NCI-H1417 (cell line): Measurements from ENCODE around the gene NAA40.
A peak's percentile ranks its signal among the peaks of the same experiment; 100 is the strongest.

Experiments
- DNase-seq, 3 experiments: peaks; one replicate each; lab custom pipeline; 2025; lab: John Stamatoyannopoulos, UW

The NAA40 gene

DNA sequence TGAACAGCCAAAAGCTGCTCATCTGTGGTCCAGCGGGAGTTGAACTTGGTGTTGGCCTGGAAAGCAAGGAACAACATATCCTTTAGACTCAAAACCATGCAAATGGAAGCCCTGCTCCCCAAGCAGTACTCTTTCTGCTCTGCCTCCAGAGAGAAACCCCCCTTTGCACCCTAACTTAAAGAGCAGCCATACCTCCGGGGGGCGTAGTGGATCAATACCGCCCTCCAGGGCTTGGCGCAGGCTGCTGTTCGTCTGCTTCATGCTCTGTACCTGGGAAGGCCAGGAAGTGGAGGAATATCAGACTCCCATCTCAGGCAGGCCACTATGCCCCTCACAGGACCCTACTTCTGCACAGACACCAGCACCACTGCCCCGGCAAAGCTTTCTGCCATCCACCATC is 26.1 kb upstream of the NAA40 start:
- DNase-seq, result no peak

DNA sequence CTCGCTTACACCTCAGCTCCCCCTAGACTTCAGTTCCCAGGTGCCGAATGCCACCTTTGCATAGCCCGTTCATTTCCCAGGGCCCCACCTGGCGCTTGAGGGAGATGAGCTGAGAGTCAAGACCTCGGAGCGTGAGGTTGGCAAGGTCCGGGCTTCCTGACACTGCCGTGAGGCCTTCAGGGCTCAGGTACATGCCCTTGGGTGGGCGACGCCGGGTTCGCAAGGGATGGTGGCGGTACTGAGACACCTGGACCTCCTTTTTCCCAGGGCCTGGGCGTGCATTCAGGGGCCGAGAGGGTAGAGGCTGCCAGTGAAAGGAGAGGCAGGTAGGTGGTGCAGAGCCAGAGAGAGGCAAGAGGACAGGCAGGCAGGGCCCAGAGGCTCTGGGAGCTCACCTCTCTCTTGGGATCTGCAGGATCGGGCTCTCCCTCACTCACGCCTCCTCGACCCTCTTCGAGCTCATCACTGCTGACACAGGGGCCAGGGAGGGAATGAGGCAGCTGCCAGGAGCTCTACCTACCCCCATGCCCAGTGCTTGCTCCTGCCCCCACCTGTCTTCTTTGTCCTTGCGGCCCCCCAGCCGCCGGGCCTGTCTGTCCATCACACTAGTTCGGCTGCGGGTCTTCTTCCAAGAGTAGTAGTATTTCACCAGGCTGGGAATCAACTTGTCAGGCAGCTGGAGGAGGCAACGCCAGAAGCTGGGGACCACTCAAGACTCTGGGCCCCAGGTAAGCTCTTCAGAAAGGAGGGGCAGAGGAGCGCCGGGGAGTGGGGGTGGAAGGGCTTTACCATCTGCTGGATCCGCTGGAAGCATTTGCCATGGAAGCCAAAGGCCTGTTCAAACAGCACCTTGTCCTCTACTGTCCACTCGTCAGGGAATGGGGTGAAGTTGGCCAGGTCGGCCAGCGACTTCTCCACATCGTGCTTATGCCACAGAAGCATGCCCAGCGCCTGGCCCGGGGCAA is 24.7 kb upstream of the NAA40 start:
- DNase-seq, result no peak

DNA sequence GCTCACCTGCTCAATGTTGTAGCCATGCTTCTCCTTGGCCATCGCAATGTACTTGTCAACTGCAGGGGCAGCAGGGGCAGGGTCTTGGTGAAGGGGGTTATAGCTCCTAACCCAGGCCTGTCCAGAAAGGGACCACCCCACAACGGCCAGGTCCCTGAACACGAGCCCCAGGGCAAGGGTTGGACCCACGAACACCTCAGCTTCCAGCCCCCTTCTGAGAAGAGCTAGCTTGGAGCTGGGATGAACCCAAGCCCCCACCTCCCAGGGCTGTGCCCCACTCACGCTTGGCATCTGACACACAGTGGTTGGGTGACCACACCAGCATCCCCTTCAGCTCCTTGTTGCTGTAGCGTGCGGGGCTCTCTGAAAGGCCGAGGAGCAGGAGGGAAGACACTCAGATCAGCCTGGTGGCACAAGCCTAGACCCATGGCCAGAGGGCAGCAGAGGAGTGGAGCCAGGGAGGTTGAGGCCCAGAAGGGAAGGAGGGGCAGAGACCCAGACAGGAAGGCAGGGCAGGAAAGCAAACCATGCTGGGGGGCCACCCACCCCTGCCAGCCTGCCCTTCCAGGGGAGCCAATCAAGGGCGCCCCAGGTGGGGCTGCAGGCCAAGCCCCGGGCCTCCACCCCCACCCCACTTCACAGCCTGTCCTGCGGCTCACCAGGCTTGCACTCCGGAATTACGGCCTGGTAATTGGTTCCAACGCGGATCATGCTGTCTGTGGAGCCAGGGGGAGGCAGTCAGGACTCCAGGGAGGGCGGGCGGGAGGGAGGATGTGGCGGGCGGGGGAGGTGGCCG is 23.7 kb upstream of the NAA40 start:
- peak in 2 of 3 experiments; percentile 37 to 47 for DNase-seq

DNA sequence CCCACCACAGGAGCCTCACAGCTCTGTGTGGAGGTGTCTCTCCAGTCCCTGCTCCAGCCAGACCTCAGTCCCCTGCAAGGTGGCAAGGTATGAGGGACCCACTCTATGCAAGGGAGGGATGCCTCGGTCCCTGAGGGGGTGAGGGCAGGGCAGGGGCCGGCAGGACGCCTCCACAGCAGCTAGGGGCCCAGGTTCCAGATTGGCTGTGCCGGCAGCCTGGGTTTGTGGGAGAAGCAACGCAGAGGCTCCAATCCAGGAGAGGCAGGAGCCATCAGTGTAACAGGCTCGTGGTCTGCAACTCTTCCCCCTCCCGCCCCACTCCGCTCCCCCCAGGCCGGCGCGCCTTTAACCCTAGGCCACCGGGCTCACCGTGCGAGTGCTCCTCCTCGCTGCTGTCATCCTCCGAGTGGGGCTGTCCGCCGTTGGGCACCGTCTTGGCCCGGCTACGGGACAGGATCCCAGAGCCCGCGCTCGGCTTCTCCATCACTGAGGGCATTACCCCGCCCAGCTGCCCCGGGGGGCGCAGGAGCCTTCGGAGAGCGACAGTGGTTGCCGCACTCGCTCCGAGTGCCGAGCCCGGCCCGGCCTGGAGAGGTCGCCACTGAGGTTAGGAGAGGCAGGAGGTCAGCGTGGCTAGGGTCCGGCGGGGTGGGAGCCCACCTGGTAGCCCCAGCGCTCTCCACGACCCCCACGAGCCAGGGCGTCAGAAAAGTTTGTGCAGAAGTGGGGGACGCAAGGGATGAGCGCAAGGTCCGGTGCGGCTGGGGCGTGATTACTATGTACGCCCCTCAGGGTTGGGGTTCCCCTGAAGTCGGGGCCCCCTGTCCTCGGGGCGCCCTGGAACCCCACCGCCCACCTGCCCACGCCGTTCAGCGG is 22.6 kb upstream of the NAA40 start:
- peak; percentile 40 to 86 (median 80) for DNase-seq

DNA sequence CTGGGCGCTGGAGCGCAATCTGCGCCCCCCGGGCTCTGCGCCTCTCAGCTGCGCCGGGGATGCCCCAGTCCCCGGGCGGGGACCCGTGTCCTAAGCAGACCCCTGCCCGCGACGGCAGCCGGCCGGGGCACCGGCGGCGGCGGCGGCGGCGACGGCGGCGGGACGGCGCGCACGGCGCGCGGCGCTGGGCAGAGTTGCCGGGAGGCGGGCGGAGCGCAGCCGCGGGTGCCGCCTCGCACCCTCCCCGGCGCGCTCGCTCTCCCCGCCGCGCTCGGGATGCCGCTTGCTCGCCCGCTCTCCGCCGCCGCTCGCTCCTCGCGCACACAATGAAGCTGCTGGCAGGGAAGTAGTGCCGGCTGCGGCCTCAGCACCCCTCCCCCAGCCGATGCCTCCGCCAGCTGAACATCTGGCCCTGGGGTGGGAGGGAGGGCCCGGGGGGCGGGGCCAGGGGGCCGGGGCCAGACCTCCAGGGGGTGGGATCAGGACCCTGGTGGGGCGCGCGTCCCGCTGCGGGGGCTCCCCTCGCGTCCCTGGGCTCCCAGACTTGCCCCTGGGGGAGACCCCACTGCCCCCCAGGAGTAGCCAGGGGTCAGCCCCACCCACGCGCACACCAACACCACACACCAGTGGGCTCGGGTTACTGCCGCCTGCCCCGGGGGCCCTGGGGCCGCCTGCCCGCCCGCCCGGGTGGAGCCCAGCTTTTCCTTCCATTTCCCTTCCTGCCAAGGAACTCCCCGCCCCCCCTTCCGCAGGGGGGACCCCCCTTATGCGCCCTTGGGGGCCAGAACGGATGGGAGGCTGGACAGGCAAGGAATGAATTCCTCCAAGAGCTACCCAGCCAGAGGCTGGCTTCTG is 21.7 kb upstream of the NAA40 start, which contains the start of gene RCOR2:
Gene RCOR2 (minus strand): TSS at position 328 of the 855 bp plus-strand sequence. CDS start 708 bp downstream, outside the sequence.
- DNase-seq, result peak; percentile 77 to 92 (median 88)

DNA sequence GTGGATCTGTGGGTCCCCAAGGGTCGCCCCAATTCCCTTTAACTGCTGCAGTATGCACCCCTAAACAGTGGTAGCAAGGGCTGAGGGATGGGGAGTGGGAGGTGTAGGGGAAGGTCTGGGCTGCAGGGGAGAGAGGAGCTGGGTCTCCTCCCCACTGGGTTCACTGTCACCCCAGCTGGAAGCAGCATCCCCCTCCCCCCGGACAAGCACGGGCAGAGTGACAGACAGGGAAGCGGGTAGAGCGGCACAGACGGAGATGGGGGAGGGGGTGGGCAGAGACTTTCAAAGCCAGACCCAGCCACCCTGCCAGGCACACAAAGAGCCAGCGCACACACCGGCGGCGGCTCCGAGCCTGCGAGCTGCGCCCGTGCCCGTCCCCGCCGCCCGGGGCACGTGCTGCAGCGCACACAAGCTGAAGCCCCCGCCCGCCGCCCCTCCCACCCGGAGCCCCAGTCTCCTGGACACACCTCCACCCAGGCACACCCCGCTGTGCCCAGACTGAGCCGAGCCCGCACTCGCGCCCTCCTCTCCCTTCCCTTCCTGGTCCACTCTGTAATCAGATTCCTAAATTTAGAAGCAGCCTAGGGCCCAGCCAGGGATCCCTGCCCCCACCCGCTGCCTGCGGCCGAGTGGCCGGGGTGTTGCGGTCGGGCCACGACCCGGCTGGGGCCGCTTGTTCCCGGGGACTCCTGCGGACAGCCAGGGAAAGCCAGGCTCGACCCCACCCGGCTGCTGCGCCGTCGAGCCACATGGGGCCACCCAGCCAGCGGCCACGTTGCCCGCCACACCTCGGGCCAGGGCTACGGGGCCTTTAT is 20.9 kb upstream of the NAA40 start:
- peak; percentile 49 to 96 (median 95) for DNase-seq

DNA sequence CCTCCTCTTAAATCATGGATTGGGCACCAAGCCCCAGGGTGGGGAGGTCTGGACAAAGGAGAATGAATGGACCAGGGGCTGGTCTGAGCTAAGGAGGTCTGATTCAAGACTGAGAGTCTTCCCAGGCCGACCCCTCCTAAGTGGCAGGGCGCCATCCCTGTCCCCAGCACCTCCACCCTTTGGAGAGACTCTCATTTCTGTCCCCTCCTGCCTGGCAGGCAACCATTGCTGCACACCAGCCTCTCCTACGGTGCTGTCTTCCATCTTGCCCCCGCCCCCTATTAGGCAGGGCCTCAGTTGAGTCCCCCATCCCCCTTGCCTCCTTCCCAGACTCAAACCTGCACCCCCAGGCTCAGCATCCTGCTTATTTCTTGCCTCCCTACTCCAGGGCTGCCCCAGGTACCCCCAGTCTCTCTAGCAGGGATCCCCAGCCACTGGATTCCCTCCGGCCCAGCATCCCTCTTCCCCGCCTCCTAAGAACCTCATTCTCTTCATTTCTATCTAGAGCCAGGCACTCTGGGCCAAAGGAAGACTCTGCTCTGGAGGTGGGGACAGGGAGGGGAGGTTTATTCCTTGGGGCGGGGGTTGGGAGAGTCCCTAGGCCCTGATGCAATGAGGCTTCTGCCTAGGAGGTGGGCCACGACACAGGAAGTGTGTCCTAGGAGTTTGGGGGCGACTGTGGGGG is 20.2 kb upstream of the NAA40 start:
- DNase-seq, result peak in 2 of 3 experiments; percentile 71 to 92

DNA sequence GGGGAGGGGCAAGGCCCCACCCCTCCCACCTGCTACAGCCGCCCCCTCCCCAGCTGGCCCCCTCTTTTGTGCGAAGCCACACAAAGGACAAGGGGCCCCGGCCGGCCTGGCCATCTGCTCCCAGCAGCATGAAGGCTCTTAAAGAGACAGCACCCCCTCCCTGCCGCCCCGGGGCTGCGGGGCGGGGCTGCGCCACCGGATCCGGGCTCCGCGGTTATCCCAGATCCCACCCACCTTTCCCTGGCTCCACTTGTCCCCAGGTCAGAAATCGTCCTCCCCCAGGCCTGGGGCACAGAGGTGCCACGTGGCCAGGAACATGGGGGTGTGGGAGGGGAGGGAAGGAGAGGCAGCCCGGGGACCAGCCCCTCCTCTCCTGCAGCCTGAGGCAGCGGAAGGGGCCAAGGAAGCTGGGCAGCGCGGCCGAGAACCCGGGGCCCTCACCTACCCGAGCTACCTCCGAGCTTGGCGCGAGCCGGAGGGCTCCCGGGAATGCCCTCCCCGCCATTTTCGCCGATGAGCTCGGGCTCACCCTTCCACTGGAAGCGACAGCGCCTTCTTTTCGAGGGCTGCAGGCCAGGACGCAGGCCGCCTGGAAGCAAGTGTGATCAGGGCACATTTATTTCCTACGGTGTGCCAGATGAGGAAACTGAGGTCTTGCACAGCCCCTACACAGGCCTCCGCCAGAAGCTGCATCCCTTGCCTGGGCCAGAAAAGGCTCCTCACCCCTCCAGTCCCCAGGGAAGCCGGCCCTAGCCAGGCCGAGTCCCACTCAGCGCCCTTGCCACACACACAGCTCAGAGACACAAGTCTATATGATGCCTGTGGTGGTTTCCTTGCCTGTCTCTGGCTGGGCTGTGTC is 19.3 kb upstream of the NAA40 start:
- peak; percentile 9 to 97 (median 92) for DNase-seq

DNA sequence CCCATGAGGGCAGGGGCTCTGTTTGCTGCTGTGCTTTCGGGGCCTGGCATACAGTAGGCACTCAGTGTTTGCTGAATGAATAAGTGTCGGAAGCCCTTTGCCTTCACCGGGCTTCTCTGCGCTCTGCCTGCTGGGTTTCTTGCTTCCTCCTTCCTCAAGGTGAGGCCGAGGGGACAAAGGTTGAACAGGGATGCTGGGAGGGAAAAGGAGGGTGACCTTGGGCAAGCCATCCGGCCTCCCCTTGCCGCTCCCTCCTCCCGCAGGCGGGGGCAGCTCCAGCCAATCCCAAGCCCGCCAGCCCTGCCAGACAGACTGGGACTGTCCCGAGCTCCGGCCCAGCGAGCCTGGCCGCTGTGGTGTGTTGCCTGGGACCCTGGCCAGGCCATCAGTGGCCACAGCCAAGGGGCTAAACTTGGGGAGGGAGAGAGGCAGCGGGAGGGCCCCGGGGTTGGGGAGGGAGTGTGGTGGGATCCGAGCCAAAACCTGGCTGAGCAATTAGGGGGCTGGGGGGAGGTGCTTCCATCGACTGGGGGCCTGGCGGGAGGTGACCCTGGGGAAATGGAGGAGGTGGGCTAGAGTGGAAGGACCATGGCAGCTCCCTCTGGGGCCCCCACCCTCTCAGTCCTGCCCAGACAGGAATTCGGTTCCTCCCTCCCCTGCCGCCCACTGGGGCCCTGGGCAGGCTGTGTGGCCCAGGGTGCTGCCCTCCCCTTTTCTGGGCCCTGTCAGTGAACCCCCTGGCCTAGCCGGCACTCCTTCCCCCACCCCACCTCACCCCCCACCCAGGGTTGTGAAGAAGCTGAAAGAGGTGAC is 18.5 kb upstream of the NAA40 start:
- no peak for DNase-seq

DNA sequence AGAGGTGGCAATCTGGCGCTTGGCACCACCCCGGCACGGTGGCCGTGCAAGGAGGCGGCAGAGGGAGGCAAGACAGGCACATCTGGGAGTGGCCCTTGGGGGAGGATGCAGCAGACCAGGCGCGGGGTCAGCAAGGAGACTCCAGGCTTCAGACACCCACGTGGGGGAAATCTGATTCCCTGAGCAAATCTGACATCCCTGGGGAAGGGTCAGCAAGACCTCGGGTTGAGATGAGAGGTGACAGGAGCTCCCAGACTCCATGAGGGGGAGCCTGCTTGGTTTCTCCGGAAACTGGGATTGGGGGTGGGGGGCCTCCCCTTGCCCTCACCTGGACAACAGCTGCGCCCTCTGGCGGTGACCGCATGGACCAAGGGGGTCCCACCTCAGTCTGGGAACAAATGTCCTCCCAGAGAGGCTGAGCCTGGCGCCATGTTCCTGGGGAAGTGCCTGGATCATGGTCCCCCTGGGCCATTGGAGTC is 17.8 kb upstream of the NAA40 start:
- DNase-seq, result no peak

DNA sequence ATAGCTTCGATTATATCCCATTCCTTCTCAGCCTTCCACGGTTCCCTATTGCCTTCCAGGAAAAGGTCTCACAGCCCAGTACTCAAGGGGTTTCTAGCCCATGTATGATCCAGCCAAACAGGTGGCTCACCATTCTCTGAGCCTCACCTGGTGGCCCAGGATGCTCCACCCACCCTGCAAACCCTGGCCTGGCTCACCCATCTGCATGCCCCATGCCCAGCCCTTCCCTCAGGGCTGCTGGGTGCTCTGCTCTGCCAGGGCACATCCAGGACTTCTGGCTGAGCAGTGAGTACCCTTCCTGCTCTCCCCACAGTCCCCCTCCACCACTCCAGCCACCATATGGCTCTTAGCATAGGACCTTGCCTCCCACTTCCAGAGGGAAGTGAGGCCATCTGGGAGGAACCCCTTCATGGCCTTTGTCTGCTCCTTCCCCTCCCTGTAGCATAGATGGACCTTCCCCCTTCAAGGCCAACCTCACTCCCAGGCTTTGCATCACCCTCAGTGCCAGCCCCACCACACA is 16.1 kb upstream of the NAA40 start:
- no peak for DNase-seq

DNA sequence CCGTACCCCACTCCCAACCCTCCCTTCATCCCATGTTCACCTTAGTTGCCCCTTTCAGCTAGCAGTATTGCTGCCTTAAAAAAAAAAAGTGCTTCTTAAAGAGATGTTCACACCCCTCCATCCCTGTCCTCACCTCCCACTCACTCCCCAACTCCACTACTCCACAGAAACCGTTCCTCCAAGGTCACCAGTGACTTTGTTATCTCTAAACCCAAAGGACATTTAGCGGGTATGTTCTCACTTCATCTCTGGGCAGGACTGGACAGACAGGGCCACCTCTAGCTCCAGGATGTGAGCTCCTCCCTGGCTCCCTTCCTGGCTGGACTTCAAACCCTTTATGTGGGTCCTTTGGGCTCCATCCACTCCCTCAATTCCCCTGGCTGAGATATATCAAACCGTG is 15.5 kb upstream of the NAA40 start:
- no peak for DNase-seq

DNA sequence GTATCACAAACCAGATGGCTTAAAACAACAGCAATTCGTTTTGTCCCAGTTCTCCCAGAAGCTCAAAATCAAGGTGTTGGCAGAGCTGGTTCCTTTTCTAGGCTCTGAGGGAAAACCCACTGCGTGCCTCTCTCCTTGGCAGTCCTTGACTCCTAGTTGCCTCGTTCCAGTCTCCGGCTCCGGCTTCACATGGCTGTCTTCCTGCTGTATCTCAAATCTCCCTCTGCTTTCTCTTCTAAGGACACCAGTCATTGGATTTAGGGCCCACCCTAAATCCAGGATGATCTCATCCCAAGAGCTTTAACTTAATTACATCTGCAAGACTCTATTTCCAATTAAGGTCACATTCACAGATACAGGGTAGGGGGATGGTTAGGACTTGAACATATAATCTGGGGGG is 9.2 kb upstream of the NAA40 start:
- no peak for DNase-seq

DNA sequence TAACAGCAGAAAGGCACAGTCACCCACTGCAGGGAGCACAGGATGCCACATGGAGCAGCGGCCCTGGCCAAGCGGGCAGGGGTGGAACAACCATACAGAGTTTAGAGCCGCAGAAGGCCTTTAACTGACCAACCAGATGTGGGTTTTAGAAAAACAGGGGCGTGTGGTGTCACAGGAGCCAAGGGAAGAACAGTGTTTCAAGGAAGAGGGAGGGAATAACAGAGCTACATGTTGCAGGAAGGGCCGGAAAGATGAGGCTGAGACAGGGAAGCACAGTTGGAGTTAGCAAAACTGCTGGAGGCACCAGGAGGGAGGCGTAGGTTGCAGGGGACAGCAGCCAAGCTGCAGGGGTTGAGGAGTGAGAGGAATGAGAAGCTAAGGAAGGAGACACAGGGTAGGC is 7.8 kb upstream of the NAA40 start:
- DNase-seq, result no peak

DNA sequence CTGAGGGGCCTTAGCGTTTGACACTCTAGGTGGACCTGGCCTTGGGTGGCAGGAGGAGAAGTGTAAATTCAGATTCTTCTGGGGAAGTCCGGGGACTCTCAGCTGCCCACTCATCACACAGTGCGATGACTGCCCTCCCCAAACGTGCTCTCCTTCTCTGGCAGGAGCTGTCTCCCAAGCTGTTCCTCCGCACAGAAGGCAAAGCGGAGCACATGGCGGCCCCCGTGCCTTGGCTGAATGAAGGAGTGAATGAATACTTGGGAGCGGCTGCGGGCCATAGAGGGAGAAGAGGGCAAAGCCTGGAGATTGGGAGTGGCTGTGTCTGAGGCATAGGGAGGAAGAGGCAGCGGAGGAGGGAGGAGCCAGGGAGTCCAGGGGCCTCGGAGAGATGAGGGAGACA is 6.9 kb upstream of the NAA40 start:
- DNase-seq, result no peak

DNA sequence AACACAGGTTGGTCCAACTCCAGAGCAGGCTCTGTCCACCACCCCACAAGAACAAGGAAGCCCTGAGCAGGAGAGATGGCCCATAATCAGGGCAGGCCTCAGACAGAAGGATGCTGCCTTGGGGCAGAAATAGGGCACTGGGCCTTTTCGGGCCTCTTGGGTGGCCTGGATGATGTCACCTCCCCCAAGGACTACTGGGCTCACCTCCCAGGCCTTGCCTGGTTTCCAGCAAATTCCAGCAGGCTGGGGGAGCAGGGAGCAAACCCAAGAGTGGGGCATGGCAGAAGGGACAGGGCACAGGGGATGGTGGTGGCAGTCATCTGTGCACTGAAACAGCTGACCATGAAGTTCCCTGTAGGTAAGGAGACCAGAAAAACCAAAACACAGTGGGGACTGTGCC is 5.3 kb upstream of the NAA40 start:
- no peak for DNase-seq
